Measurements from ENCODE around the gene RAB21.

DNA sequence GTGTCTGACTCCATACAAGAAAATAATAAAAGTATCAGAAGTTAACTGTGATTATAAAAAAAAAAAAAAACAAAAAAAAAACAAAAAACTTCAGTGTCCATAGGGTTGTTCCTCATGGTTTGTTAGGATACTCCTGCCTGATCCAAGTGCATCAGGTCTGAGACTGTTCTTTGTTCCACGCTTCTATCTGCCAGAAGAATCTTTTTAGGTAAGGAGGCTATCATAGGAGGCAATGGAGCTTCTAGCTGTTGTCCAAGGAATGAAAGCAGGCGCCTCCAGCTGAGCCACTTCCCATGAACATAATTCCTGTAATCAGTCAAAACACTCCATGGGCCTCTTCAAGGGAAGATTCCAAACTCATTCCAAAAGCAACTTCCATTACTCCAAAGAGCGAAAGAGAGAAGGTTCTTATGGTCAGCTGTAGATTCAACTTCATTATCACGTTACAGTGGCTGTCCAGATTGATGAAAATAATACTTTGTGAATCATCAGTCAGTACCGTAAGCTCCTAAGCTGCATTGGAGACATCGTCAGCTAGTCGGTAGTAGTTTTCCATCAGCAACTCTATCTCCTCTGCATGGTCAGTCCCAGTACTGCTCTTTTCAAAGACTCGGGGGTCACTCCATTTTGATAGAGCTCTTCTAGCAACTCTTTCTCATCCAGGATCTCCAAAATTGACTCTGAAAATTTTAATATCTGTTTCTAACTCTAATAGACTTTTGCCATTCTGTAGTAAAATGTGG is 94.6 kb downstream of the RAB21 start:
- no peak for TF ChIP-seq HDGF (IDR thresholded peaks at IDR 0.05; ENCODE audit: borderline replicate concordance)
- TF ChIP-seq FOXA1 (IDR thresholded peaks at IDR 0.05): no peak
- no peak for TF ChIP-seq ELF4 (IDR thresholded peaks at IDR 0.05)
- TF ChIP-seq FOXK2 (IDR thresholded peaks at IDR 0.05): no peak
- no peak for TF ChIP-seq SUZ12 (IDR thresholded peaks at IDR 0.05)
- TF ChIP-seq NFRKB (IDR thresholded peaks at IDR 0.05): no peak
- TF ChIP-seq SP1 (IDR thresholded peaks at IDR 0.05): no peak
- TF ChIP-seq BHLHE40 (IDR thresholded peaks at IDR 0.05; ENCODE audit: borderline replicate concordance): no peak
- TF ChIP-seq TARDBP (IDR thresholded peaks at IDR 0.05): no peak
